Lower leg skin (tissue), 3 donors: Measurements from ENCODE around the gene GDPD4.

Experiments
- POLR2A ChIP-seq, 2 donors: fragments of 450-650 bp; IDR thresholded peaks; one replicate each; pipeline ENCODE4 v1.6.1; 2016 to 2017; ENCODE audit warnings: antibody characterized with exemption in 2 of 2, mild to moderate bottlenecking in 1 of 2, moderate library complexity in 1 of 2
- TF ChIP-seq, protein P1 (sequence below), 3 donors: fragments of 450-650 bp; IDR thresholded peaks; one replicate each; pipeline ENCODE4 v1.5.1; 2016; ENCODE audit warnings: antibody characterized with exemption in 3 of 3, mild to moderate bottlenecking in 3 of 3, moderate library complexity in 2 of 3

DNA sequence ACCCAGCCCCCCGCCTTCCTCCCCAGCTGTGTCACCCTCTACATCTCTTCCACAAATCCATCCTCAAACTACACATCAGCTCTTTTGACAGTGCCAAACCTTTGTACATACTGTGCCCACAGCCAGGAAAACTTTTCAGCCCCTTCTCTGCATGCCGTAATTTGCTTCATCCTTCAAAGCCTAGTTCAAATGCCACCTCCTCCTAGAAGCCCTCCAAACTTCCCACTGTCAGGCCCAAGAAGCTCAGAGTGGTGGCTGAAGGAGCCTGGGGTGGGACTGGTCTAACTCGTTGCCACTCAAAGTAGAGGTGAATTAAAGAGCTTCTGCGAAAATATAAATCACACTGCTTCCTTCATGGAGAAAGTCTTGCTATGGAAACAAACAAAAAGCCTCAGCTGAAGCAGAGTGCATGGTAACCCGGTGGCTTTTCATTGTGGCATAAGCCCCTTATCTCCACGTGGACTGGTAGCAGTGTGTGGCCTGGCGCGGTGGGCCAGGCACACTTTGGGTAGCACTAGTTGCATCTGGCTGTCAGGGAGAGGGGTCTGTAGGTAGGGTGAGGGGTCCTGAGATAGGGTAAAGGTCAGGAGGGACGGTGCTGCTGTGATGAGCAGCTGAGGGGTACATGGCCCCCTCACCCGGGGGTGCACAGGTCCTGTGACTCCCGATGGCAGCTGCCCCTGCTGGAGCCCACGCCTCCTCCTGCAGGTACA, 96.6 kb downstream of the GDPD4 start:
- TF ChIP-seq, protein P1, sequence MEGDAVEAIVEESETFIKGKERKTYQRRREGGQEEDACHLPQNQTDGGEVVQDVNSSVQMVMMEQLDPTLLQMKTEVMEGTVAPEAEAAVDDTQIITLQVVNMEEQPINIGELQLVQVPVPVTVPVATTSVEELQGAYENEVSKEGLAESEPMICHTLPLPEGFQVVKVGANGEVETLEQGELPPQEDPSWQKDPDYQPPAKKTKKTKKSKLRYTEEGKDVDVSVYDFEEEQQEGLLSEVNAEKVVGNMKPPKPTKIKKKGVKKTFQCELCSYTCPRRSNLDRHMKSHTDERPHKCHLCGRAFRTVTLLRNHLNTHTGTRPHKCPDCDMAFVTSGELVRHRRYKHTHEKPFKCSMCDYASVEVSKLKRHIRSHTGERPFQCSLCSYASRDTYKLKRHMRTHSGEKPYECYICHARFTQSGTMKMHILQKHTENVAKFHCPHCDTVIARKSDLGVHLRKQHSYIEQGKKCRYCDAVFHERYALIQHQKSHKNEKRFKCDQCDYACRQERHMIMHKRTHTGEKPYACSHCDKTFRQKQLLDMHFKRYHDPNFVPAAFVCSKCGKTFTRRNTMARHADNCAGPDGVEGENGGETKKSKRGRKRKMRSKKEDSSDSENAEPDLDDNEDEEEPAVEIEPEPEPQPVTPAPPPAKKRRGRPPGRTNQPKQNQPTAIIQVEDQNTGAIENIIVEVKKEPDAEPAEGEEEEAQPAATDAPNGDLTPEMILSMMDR (IDR thresholded peaks at IDR 0.05): no peak
- TF ChIP-seq POLR2A (IDR thresholded peaks at IDR 0.05): no peak
